ENCODE measurements around the gene GPR146.

Gene GPR146

GRCh38 chr7:1004018-1004852 lies 40.1 kb upstream of the GPR146 start:
- no peak for TF ChIP-seq CTCF (IDR thresholded peaks at IDR 0.05)
- Histone ChIP-seq H3K4me1 (no peaks in the 10 kb centered on the region), H3K9me3 (no peaks in the 10 kb centered on the region), H3K36me3 (peaks cover under 1 to 74% (median 37%) of the 10 kb centered on the region in 3 donors), H3K27me3 (no peaks in the 10 kb centered on the region), H3K27ac (no peak overlapping the region), H3K4me3 (no peak overlapping the region)
- DNase-seq, result no peak
- intact Hi-C loops (cut with DNase I; ENCODE audit: low total_unique reads), result no loop called here

- Histone ChIP-seq H3K27ac (no peak overlapping the region), H3K4me3 (no peak overlapping the region), H3K4me1 (no peaks in the 10 kb centered on the region), H3K36me3 (peaks cover 7 to 73% (median 32%) of the 10 kb centered on the region in 3 donors), H3K9me3 (no peaks in the 10 kb centered on the region), H3K27me3 (no peaks in the 10 kb centered on the region)
- TF ChIP-seq CTCF (IDR thresholded peaks at IDR 0.05), result no peak
- intact Hi-C loops (cut with DNase I; ENCODE audit: low total_unique reads), result no loop called here
- no peak for DNase-seq
Observed at GRCh38 chr7:1005303-1005702, 39.0 kb upstream of the GPR146 start.

- intact Hi-C loops (cut with DNase I; ENCODE audit: low total_unique reads), result no loop called here
- no peak for DNase-seq
- Histone ChIP-seq H3K9me3 (no peaks in the 10 kb centered on the region), H3K4me1 (peaks cover 0 to 18% (median 1%) of the 10 kb centered on the region in 4 donors), H3K36me3 (peaks cover 7 to 60% (median 30%) of the 10 kb centered on the region in 3 donors), H3K27ac (no peak overlapping the region), H3K4me3 (no peak overlapping the region), H3K27me3 (no peaks in the 10 kb centered on the region)
- TF ChIP-seq CTCF (IDR thresholded peaks at IDR 0.05), result no peak
Observed at GRCh38 chr7:1007901-1008300, 36.4 kb upstream of the GPR146 start.

- peaks cover 7 to 57% (median 30%) of the 10 kb centered on the region in 3 donors for H3K36me3 ChIP-seq
- no peak overlapping the region for H3K4me3 ChIP-seq
- H3K27ac ChIP-seq, result no peak overlapping the region
- TF ChIP-seq CTCF (IDR thresholded peaks at IDR 0.05), result no peak
- no peak for DNase-seq
- H3K4me1 ChIP-seq, result peaks cover 0 to 18% (median 1%) of the 10 kb centered on the region in 4 donors
- no peaks in the 10 kb centered on the region for H3K27me3 ChIP-seq
- intact Hi-C loops (cut with DNase I; ENCODE audit: low total_unique reads), result no loop called here
- H3K9me3 ChIP-seq, result no peaks in the 10 kb centered on the region
Observed at GRCh38 chr7:1008733-1009363, 35.5 kb upstream of the GPR146 start.

GRCh38 chr7:1009747-1010146 lies 34.6 kb upstream of the GPR146 start:
- intact Hi-C loops (cut with DNase I; ENCODE audit: low total_unique reads), result no loop called here
- no peaks in the 10 kb centered on the region for H3K27me3 ChIP-seq
- no peak for TF ChIP-seq CTCF (IDR thresholded peaks at IDR 0.05)
- H3K27ac ChIP-seq, result no peak overlapping the region
- no peak overlapping the region for H3K4me3 ChIP-seq
- peaks cover 7 to 48% (median 30%) of the 10 kb centered on the region in 3 donors for H3K36me3 ChIP-seq
- DNase-seq, result no peak
- H3K4me1 ChIP-seq, result peaks cover 0 to 23% (median 1%) of the 10 kb centered on the region in 4 donors
- H3K9me3 ChIP-seq, result no peaks in the 10 kb centered on the region
